Spleen (tissue), 11 donors: Measurements from ENCODE around the gene PHF21B. TPM values are rescaled to one million over a fixed set of nuclear protein-coding genes. Genes with fewer than 3 reads are reported as not detected.

Experiments used
- DNase-seq: peaks from one replicate; pipeline ENCODE4 v3.0.0-alpha.2; 2020
- H3K27ac ChIP-seq, 8 donors: fragments of 200-600 bp; sonication (generic) in 7 of 8; 1 replicate in 4 of 8; 2 replicates in 4 of 8; pipeline versions ENCODE4 v1.5.0 to v1.8.0; 2016 to 2021; ENCODE audit warnings: inconsistent platforms in 4 of 8, mild to moderate bottlenecking in 4 of 8, moderate library complexity in 1 of 8
- H3K27me3 ChIP-seq, 7 donors: fragments of 200-600 bp; sonication (generic) in 6 of 7; replicated peaks in 1 of 7; 1 replicate in 4 of 7; 2 replicates in 3 of 7; pipeline versions ENCODE4 v1.5.0 to v1.8.0; 2016 to 2021; ENCODE audit warnings: inconsistent platforms in 3 of 7, mild to moderate bottlenecking in 1 of 7
- H3K36me3 ChIP-seq, 6 donors: fragments of 200-600 bp; sonication (generic) in 5 of 6; 1 replicate in 4 of 6; 2 replicates in 2 of 6; pipeline versions ENCODE4 v1.5.0 to v1.8.0; 2016 to 2021; ENCODE audit warnings: inconsistent platforms in 2 of 6
- H3K4me1 ChIP-seq, 6 donors: fragments of 200-600 bp; sonication (generic) in 5 of 6; 1 replicate in 3 of 6; 2 replicates in 3 of 6; pipeline versions ENCODE4 v1.5.0 to v1.8.0; 2016 to 2021; ENCODE audit warnings: inconsistent platforms in 3 of 6
- H3K4me3 ChIP-seq, 8 donors: fragments of 200-600 bp; sonication (generic) in 7 of 8; 1 replicate in 4 of 8; 2 replicates in 4 of 8; pipeline versions ENCODE4 v1.5.0 to v1.8.0; 2016 to 2021; ENCODE audit warnings: inconsistent platforms in 4 of 8, mild to moderate bottlenecking in 4 of 8, moderate library complexity in 2 of 8
- H3K9me3 ChIP-seq, 8 donors: fragments of 200-600 bp; sonication (generic) in 7 of 8; 1 replicate in 4 of 8; 2 replicates in 4 of 8; pipeline versions ENCODE4 v1.5.0 to v1.8.0; 2016 to 2021; ENCODE audit warnings: inconsistent platforms in 4 of 8
- CTCF ChIP-seq, 11 experiments: fragments of 200-600 bp in 7 of 11; fragments of 450-650 bp in 4 of 11; sonication (generic) in 4 of 11; IDR thresholded peaks in 8 of 11; conservative IDR thresholded peaks in 3 of 11; 1 replicate in 7 of 11; 2 replicates in 4 of 11; pipeline versions ENCODE4 v1.4.0 to v1.8.0; 2016 to 2021; ENCODE audit warnings: antibody characterized with exemption in 11 of 11, inconsistent platforms in 4 of 11, mild to moderate bottlenecking in 1 of 11
- POLR2A ChIP-seq, 3 donors: fragments of 450-650 bp; IDR thresholded peaks; one replicate each; pipeline ENCODE4 v1.5.1; 2017; ENCODE audit warnings: antibody characterized with exemption in 3 of 3, mild to moderate bottlenecking in 1 of 3
- POLR2AphosphoS5 ChIP-seq, 3 donors: sonication (generic); formaldehyde crosslinking; IDR thresholded peaks; one replicate each; pipeline ENCODE4 v1.5.1; 2017; ENCODE audit warnings: antibody characterized with exemption in 3 of 3
- WGBS, 5 donors: extraction: QIAGEN DNeasy Blood & Tissue Kit in 3 of 5; methylation state at CpG; one replicate each; pipeline versions ENCODE4 v1.1.5 to v1.1.7; 2013 to 2018; 5-methylcytosine and 5-hydroxymethylcytosine counted together
- intact Hi-C: fragments of 100-400 bp; cut with DNase I; formaldehyde crosslinking; loops from one replicate; pipeline ENCODE4 v1.15.0; 2023; ENCODE audit warnings: low total_unique reads
- polyA plus RNA-seq, 3 donors: library from polyadenylated mRNA; stranded (reverse); fragments of 200-250 nt; gene quantifications; one replicate each; pipeline ENCODE4 v1.2.1, GENCODE V29; 2013
- total RNA-seq, 7 donors: library from RNA; depleted of rRNA in 3 of 7; stranded (reverse); fragments of >200 nt in 3 of 7; fragmentation: NEBNext Ultra II Directional in 4 of 7; extraction: Animal tissue kit (Norgen Biotek cat#: 25700) in 4 of 7; gene quantifications; one replicate each; pipeline versions ENCODE4 v1.1.0 to v1.2.1, GENCODE V29; 2016 to 2021
- donor health status: healthy with polysubstance abuse.
- donor health status: DM: no; HTN: no; CAD: no; lungs with moderate emphysema.
- donor health status: DM: no; HTN: no; CAD: no.
- donor health status: Bipolar disorder and iron deficiency.
- donor health status: healthy.
- donor health status: DM: no; HTN: no; CAD: no.
- donor health status: DM: yes; HTN: yes; CAD: no.

PHF21B gene
- total and polyA plus RNA-seq, 10 donors, result 0.03 to 0.46 (median 0.09) TPM; not detected in 4

- DNase-seq, result no peak
- no peak for TF ChIP-seq POLR2A (IDR thresholded peaks at IDR 0.05)
- no peak for TF ChIP-seq POLR2AphosphoS5 (IDR thresholded peaks at IDR 0.05)
- no peak for TF ChIP-seq CTCF (IDR thresholded peaks at IDR 0.05 in 8 of 11, conservative IDR thresholded peaks at IDR 0.05 in 3 of 11)
- Histone ChIP-seq H3K4me3 (no peak overlapping the region), H3K27ac (no peak overlapping the region), H3K9me3 (no peaks in the 10 kb centered on the region), H3K36me3 (no peaks in the 10 kb centered on the region), H3K4me1 (no peaks in the 10 kb centered on the region), H3K27me3 (peaks cover 0 to 60% (median 0%) of the 10 kb centered on the region in 7 donors)
- intact Hi-C loops, result no loop called here
- 83 to 95% (median 89%) methylated on average over 8 to 9 of the region's 9 CpGs for WGBS, 5 donors
Observed at GRCh38 chr22:44974454-44974853, 35.4 kb downstream of the PHF21B start.

DNA sequence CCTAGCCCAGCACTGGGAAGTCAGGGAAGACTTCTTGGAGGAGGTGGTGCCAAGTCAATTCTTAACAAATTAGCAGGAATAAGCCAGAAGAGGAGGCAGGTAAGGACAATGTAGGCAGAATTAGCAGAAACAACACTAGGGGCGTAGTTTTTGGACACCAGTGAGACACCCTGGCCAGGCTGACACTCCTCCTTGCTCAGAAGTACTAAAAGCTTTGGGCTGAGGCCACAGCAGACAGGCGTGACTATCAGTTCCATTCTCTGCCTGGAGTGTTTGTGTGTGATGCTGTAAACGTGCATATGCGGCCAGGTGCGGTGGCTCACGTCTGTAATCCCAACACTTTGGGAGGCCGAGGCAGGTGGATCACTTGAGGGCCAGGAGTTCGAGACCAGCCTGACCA, 36.0 kb downstream of the PHF21B start:
- Histone ChIP-seq H3K9me3 (no peaks in the 10 kb centered on the region), H3K4me1 (no peaks in the 10 kb centered on the region), H3K4me3 (no peak overlapping the region), H3K27ac (no peak overlapping the region), H3K36me3 (no peaks in the 10 kb centered on the region), H3K27me3 (peaks cover 0 to 60% (median 0%) of the 10 kb centered on the region in 7 donors)
- WGBS, 5 donors, result 78 to 89% (median 88%) methylated on average over 8 of the region's 8 CpGs
- DNase-seq, result no peak
- TF ChIP-seq CTCF (IDR thresholded peaks at IDR 0.05 in 8 of 11, conservative IDR thresholded peaks at IDR 0.05 in 3 of 11), result no peak
- TF ChIP-seq POLR2AphosphoS5 (IDR thresholded peaks at IDR 0.05), result no peak
- no peak for TF ChIP-seq POLR2A (IDR thresholded peaks at IDR 0.05)
- intact Hi-C loops, result no loop called here

GRCh38 chr22:44972363-44973083, 37.3 kb downstream of the PHF21B start:
- Histone ChIP-seq H3K4me1 (no peaks in the 10 kb centered on the region), H3K9me3 (no peaks in the 10 kb centered on the region), H3K36me3 (no peaks in the 10 kb centered on the region), H3K27me3 (peaks cover 0 to 55% (median 0%) of the 10 kb centered on the region in 7 donors), H3K4me3 (no peak overlapping the region), H3K27ac (no peak overlapping the region)
- no peak for DNase-seq
- TF ChIP-seq POLR2AphosphoS5 (IDR thresholded peaks at IDR 0.05) (no peak), CTCF (IDR thresholded peaks at IDR 0.05 in 8 of 11, conservative IDR thresholded peaks at IDR 0.05 in 3 of 11) (no peak)
- intact Hi-C loops, result no loop called here
- WGBS, 5 donors, result 68 to 78% (median 70%) methylated on average over 23 of the region's 23 CpGs

GRCh38 chr22:44971651-44972362, 38.0 kb downstream of the PHF21B start:
- H3K9me3 ChIP-seq, result no peaks in the 10 kb centered on the region
- TF ChIP-seq POLR2AphosphoS5 (IDR thresholded peaks at IDR 0.05) (no peak), CTCF (IDR thresholded peaks at IDR 0.05 in 8 of 11, conservative IDR thresholded peaks at IDR 0.05 in 3 of 11) (no peak), POLR2A (IDR thresholded peaks at IDR 0.05) (no peak)
- no peak for DNase-seq
- peaks cover 0 to 57% (median 0%) of the 10 kb centered on the region in 7 donors for H3K27me3 ChIP-seq
- no peaks in the 10 kb centered on the region for H3K36me3 ChIP-seq
- WGBS, 5 donors, result 80 to 85% (median 81%) methylated on average over 11 of the region's 11 CpGs
- intact Hi-C loops, result no loop called here
- H3K27ac ChIP-seq, result no peak overlapping the region
- no peak overlapping the region for H3K4me3 ChIP-seq
- H3K4me1 ChIP-seq, result no peaks in the 10 kb centered on the region
